A673 (cell line): ENCODE measurements around the gene GMDS. TPM values are rescaled to one million over a fixed set of nuclear protein-coding genes. Genes with fewer than 3 reads are reported as not detected.

Experiments
- BruUV-seq: library from RNA; stranded (reverse); fragments of 400-500 nt; replicated peaks from 2 replicates; lab custom pipeline; 2021; lab: Mats Ljungman, UMichigan
- CTCF ChIA-PET: fragments of 300-600 bp; sonication (Branson Sonifier 250); formaldehyde crosslinking; loops from one replicate; lab custom pipeline; 2022; ENCODE audit warnings: antibody characterized with exemption; lab: Charles Lee
- POLR2A ChIA-PET: fragments of 300-600 bp; sonication (Branson Sonifier 250); formaldehyde crosslinking; loops from one replicate; lab custom pipeline; 2022; ENCODE audit warnings: antibody characterized with exemption; ENCODE audit not compliant: low non-redundant PET; lab: Charles Lee
- DNase-seq: peaks from one replicate; pipeline ENCODE4 v3.0.0-alpha.2; 2015; ENCODE audit warnings: low spot score
- H3K27ac ChIP-seq: fragments of 200-600 bp; sonication (generic); 2 replicates; pipeline ENCODE4 v1.5.1; 2016; ENCODE audit warnings: mixed run types, low read depth, mild to moderate bottlenecking, mixed read lengths, antibody characterized with exemption, low read length; ENCODE audit not compliant: poor library complexity, severe bottlenecking
- H3K27me3 ChIP-seq: fragments of 200-600 bp; sonication (generic); replicated peaks from 2 replicates; pipeline ENCODE4 v1.6.1; 2017; ENCODE audit warnings: mixed run types, low read depth, mild to moderate bottlenecking, mixed read lengths, antibody characterized with exemption, low read length; ENCODE audit not compliant: insufficient read depth, poor library complexity
- H3K36me3 ChIP-seq: fragments of 200-600 bp; sonication (generic); 2 replicates; pipeline ENCODE4 v1.6.1; 2016; ENCODE audit warnings: mixed run types, mild to moderate bottlenecking, mixed read lengths, antibody characterized with exemption, low read length; ENCODE audit not compliant: insufficient read depth, poor library complexity, severe bottlenecking
- H3K4me1 ChIP-seq: fragments of 200-600 bp; sonication (generic); 2 replicates; pipeline ENCODE4 v1.6.1; 2017; ENCODE audit warnings: mixed run types, mild to moderate bottlenecking, mixed read lengths, antibody characterized with exemption, low read length; ENCODE audit not compliant: insufficient read depth, poor library complexity, severe bottlenecking
- H3K4me3 ChIP-seq: fragments of 200-600 bp; sonication (generic); 2 replicates; pipeline ENCODE4 v1.5.1; 2016; ENCODE audit warnings: low read depth, mixed run types, mild to moderate bottlenecking, mixed read lengths, low read length; ENCODE audit not compliant: poor library complexity, severe bottlenecking
- H3K9me3 ChIP-seq: fragments of 200-600 bp; sonication (generic); 2 replicates; pipeline ENCODE4 v1.6.1; 2016; ENCODE audit warnings: mixed run types, low read depth, mild to moderate bottlenecking, mixed read lengths, antibody characterized with exemption, low read length; ENCODE audit not compliant: poor library complexity, severe bottlenecking
- EZH2 ChIP-seq: fragments of 200-600 bp; sonication (generic); IDR thresholded peaks from 2 replicates; pipeline ENCODE4 v1.6.1; 2017; ENCODE audit warnings: borderline replicate concordance, low read depth, mild to moderate bottlenecking, mixed read lengths, antibody characterized with exemption, low read length; ENCODE audit not compliant: poor library complexity, severe bottlenecking
- intact Hi-C: fragments of 100-400 bp; cut with micrococcal nuclease; formaldehyde crosslinking; loops from one replicate; pipeline ENCODE4 v1.10.0; 2022; ENCODE audit not compliant: unreplicated experiment
- total RNA-seq: library from RNA; stranded (reverse); gene quantifications from 2 replicates; pipeline ENCODE4 v1.2.3, GENCODE V29; 2021
- TF ChIP-seq, protein P1 (sequence below): fragments of 300-800, 200-600 bp; sonication (generic); conservative IDR thresholded peaks from 2 replicates; pipeline ENCODE4 v1.5.1; 2017; ENCODE audit warnings: low read depth, mild to moderate bottlenecking, antibody characterized with exemption, low read length, moderate library complexity, mixed read lengths

The GMDS gene
- total RNA-seq, 1 experiment from 2014 or later: 15.2 TPM

DNA sequence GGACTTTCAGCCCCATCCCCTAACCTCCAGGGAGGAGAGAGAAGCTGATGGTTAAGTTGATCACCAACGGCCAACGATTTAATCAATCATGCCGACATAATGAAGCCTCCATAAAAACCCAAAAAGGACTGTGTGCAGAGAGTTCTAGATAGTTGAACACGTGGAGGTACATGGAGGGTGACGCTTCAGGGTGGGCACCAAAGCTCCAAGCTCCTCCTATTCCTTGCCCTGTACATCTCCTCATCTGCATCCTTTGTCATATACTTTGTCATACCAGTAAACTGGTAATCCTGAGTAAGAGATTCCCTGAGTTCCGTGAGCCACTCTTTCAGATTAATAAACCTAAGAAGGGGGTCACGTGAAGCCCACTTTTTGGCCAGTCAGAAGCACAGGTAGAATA lies 3.7 kb upstream of the GMDS start:
- intact Hi-C loops: no loop called here
- no peaks in the 10 kb centered on the region for H3K4me1 ChIP-seq
- no peaks in the 10 kb centered on the region for H3K27me3 ChIP-seq
- ChIA-PET POLR2A (no interaction called here), CTCF (no interaction called here)
- H3K9me3 ChIP-seq: no peaks in the 10 kb centered on the region
- no peak overlapping the region for H3K4me3 ChIP-seq
- TF ChIP-seq, protein P1, sequence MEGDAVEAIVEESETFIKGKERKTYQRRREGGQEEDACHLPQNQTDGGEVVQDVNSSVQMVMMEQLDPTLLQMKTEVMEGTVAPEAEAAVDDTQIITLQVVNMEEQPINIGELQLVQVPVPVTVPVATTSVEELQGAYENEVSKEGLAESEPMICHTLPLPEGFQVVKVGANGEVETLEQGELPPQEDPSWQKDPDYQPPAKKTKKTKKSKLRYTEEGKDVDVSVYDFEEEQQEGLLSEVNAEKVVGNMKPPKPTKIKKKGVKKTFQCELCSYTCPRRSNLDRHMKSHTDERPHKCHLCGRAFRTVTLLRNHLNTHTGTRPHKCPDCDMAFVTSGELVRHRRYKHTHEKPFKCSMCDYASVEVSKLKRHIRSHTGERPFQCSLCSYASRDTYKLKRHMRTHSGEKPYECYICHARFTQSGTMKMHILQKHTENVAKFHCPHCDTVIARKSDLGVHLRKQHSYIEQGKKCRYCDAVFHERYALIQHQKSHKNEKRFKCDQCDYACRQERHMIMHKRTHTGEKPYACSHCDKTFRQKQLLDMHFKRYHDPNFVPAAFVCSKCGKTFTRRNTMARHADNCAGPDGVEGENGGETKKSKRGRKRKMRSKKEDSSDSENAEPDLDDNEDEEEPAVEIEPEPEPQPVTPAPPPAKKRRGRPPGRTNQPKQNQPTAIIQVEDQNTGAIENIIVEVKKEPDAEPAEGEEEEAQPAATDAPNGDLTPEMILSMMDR: no peak
- no peak for TF ChIP-seq EZH2
- H3K36me3 ChIP-seq: no peaks in the 10 kb centered on the region
- no TSS peak for BruUV-seq
- H3K27ac ChIP-seq: no peak overlapping the region
- no peak for DNase-seq

DNA sequence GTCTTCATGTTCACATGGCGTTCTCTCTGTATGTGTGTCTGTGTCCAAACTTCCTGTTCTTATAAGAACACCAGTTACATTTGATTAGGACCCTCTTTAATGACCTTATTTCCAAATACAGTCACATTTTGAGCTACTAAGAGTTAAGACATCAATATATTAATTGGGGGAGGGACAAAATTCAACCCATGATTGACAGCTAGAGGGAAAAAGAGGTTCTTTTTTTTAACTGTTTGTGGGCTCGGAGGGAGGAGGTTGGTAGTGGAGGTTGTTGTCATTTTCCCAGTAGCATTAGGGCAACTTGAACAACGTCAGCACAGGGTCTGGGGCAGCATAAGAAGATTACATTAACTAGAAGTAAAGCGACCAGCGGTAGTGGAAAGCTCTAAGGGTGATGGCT lies 2.3 kb upstream of the GMDS start:
- ChIA-PET CTCF (no interaction called here), POLR2A (interaction anchor here (0.5 to 0.6 kb wide), 2 partner anchors 56 to 206 kb away, joined by 3 read pairs; no protein-coding TSS in a partner anchor)
- Histone ChIP-seq H3K27me3 (no peaks in the 10 kb centered on the region), H3K36me3 (no peaks in the 10 kb centered on the region), H3K9me3 (no peaks in the 10 kb centered on the region), H3K27ac (no peak overlapping the region), H3K4me3 (no peak overlapping the region), H3K4me1 (no peaks in the 10 kb centered on the region)
- TF ChIP-seq EZH2: no peak
- TF ChIP-seq, protein P1: no peak
- no TSS peak for BruUV-seq
- no peak for DNase-seq
- intact Hi-C loops: no loop called here

DNA sequence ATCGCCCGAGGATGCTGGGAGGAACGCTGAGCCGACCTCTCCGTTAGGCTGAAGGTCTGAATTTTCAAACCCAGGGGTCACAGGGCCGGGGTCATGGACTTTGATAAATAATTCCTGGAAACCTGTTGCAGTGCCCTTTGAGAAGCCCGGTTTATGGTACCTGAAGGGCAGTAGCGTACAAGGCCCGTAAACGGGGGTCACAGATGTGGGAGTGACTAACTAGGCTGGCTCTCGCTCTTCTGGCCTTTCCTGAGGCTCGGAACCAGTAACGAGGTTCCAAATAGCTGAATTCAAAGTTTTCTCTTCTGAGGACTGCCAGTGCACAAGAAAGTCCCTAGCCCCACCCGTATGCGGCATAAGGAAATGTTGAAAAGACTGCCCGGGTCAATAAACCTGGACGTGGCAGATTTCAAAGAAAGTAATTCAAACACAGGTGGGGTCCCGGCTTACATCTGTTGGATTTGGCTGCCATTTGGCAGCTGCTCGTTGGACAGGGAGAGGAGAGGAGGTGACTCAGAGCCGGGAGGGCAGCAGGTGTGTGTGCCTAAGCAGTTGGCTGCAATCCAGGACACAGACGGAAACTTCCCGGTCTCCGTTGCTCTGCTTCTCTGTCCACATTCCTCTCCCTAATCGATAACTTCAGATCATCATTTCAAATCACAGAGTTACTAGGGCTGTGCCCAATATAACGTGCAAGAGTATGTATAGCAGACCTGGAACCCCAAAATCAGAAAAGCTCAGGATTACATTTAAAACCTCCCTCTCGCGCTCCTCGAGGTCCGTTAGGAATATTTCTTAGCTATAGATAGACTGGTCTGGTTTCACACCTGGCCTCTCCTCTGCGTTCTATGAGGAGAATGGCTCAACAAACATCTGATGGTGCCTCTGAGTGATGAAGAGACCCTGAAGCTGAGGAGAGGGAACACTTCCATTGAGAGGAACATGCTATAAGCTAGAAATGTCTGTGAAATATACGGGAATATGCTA lies 765 bp upstream of the GMDS start:
- POLR2A ChIA-PET: no interaction called here
- CTCF ChIA-PET: no interaction called here
- BruUV-seq: TSS peak; percentile 59
- Histone ChIP-seq H3K4me1 (no peaks in the 10 kb centered on the region), H3K36me3 (no peaks in the 10 kb centered on the region), H3K9me3 (no peaks in the 10 kb centered on the region), H3K27ac (peak overlapping the region; percentile 81), H3K27me3 (no peaks in the 10 kb centered on the region), H3K4me3 (peak overlapping the region; percentile 73)
- intact Hi-C loops: no loop called here
- TF ChIP-seq, protein P1: no peak
- TF ChIP-seq EZH2: no peak
- DNase-seq: peak; percentile 22
